Measurements from ENCODE around the gene FOXP4.

Gene FOXP4

GRCh38 chr6:41626022-41626421, 79.8 kb downstream of the FOXP4 start:
- no peak for DNase-seq (ENCODE audit: low read depth)

DNA sequence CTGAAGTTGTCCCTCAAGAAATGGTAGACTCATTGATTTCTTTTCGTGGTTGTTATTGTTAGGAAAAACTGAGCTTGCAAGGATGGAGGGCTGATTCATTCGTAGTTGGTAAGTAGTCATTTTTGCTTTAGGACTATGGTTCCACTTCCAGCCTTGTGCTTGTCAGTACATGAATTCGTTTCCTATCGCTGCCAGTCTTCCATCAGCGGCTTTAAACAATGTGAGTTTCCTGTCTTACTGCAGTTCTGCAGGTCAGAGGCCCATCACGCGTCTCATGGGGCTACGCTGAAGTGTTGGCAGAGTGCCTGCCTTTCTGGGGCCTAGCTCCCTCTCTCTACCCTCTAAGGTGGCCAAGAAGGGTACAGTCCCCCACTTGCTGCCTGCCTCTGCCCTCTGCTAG, 80.7 kb downstream of the FOXP4 start:
- no peak for DNase-seq (ENCODE audit: low read depth)

- DNase-seq (ENCODE audit: low read depth): no peak
Measured at GRCh38 chr6:41629128-41629527, 82.9 kb downstream of the FOXP4 start.

- no peak for DNase-seq (ENCODE audit: low read depth)
Measured at GRCh38 chr6:41630069-41630468, 83.9 kb downstream of the FOXP4 start.

DNA sequence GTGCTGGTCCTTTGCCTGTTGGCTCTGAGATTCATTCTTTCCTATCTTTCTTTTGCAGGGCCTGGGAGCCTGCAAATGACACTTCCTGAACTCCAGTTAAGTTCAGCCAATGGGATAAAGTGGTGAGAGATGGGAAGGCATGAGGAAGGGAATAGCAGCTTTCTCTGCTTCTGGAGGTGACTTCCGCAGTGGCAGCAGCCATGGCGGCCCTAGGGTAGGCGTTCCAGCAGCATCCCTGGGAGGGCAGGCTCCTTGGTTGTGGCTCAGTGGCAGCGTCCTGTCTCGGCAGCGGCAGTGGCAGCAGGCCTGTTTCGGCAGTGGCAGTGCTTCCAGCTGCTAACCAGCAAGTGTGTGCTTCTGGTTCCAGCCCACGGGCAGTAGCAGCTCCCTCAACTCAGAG, 84.8 kb downstream of the FOXP4 start:
- no peak for DNase-seq (ENCODE audit: low read depth)

DNA sequence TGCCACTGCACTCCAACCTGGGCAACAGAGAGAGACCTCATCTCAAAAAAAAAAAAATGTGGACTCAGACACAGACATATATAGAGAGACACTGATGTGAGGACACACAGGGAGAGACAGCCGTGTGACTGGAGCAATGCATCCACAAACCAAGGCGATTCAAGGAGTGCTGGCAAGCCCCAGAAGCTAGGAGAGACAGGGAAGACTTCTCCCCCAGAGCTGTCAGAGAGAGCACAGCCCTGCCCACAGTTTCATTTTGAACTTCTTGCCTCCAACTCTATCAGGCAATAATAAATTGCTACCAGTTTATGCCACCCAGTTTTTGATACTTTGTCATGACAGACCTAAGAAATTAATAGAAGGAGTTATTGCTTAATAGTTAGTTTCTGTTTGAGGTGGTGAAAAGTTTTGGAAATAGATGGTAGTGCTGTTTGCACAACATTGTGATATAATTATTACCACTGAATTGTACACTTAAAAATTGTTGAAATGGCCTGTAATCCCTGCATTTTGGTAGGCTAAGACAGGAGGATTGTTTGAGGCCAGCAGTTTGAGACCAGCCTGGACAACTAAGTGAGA, 87.0 kb downstream of the FOXP4 start:
- DNase-seq (ENCODE audit: low read depth): no peak

DNA sequence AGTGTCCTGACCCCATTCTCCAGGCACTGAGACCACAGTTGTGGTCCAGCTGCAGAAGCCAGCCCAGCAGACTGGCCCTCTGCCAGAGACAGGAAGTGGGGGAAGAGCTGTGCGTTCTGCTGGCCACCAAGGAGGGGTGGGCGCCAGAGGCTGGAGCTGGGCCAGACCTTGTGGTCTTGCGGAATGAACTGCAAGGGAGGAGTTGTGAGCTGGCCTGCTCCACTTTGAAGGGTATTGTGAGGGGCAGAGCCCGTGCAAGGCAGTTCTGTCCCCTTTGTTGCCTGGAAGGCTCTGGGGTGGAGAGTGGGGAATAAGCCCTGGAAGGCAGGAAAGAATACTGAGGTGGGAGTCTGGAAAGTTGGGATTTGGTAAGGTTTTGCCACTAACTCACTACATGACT, 88.5 kb downstream of the FOXP4 start:
- no peak for DNase-seq (ENCODE audit: low read depth)

DNA sequence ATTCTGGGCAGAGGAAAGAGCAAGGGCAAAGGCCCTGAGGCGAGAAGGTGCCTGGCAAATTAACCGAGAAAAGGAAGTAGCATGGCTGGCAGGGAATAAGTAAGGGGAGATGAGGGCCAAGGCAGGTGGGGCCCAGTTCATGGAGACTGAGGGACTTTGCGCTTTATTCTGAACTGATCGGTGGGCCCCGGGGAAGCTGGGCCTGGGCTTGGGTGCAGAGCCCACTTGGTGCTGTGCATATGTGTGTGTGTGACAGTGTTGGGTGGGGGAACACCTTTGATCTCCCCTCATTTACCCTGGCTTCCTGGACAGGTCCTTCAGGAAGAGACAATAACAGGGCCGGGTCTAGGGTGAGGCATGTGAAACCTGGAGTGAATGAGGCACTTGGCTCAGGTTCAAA, 89.2 kb downstream of the FOXP4 start:
- DNase-seq (ENCODE audit: low read depth): no peak

- DNase-seq (ENCODE audit: low read depth): no peak
Measured at GRCh38 chr6:41636833-41637193, 90.6 kb downstream of the FOXP4 start.

DNA sequence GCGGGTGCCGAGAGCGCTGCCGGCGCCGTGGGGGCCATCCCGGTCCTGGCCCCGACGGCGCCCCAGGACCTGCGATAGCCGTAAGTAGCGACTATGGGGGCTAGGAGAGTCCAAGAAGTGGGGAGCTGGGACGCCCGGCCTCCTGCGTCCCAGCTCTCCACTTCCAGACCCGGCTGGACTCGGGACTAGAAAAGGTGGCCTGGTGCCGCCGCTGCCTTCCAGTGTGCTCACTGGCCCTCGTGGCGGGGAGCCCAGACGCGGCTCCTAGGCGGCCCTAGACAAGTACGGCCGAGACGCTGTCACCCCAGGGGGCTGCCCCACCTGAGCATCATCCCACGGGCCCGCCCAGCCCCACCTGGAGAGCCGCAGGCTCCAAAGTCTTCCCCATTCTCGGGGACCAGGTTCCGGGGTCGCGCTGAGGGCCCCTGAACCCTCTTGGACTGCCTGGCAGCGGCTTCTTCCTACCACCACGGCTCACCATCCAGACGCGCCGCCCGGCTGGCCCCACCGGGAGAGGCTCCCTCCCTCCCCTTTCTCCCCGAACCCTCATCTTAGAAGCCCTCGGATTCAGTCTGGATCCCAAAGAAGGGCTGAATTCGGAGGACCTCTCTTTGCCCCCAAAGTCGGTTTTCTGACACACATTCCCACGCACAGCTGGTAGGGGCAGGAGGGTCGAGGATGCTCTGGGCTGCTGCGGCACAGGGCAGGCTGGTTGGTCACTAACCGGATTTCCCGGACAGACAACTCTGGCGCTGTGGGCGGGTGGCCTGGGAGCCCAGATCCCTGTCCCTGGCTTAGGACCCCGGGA, 91.2 kb downstream of the FOXP4 start:
- no peak for DNase-seq (ENCODE audit: low read depth)

DNA sequence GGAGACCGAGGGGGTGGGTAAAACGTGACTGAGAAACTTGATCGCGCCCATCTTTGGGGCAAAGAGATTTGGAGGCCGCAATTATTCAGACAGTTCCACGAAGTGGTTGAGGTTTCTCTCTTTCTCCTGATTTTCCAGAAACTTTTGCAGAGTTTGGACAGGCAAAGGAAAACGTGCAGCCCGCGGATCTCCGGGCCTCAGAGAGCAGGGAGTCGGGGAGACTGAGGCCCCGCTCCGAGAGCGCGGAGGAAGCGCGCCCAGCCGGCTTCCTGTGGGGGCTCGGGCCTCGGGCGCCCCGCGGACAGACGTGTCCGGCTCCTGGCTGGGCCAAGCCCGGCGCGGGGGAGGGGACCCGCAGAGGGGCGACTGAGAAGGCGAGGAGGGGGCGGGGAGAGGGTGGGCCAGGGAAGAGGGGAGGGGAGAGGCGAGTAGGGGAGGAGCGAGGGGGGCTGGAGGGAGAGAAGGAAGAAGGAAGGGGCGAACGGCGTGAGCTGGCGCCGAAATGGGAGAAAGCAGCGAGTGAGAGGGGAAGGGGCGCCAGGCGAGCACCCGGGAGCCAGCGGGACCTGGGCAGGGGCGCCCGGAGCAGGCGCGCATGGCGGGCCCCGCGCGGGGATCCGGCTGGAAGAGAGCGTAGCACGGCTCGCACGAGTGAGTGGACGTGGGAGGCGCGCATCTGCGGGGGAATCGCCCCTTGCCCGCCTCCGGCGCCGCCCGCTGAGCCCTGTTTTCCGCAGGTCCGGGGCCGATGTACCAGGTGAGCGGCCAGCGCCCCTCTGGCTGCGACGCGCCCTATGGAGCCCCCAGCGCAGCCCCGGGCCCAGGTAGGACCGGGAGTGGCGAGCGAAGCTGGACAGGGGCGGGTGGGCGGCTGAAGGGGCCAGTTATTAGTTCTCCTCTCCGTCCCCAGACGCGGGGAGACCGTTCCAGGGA, 92.1 kb downstream of the FOXP4 start, which contains the start of gene MDFI:
Gene MDFI, plus strand, starts transcription at position 467 of the 933 bp plus-strand sequence. Its CDS starts 282 bp downstream, at position 749.
- DNase-seq (ENCODE audit: low read depth): no peak

GRCh38 chr6:41638935-41639808, 93.0 kb downstream of the FOXP4 start:
- DNase-seq (ENCODE audit: low read depth): no peak

DNA sequence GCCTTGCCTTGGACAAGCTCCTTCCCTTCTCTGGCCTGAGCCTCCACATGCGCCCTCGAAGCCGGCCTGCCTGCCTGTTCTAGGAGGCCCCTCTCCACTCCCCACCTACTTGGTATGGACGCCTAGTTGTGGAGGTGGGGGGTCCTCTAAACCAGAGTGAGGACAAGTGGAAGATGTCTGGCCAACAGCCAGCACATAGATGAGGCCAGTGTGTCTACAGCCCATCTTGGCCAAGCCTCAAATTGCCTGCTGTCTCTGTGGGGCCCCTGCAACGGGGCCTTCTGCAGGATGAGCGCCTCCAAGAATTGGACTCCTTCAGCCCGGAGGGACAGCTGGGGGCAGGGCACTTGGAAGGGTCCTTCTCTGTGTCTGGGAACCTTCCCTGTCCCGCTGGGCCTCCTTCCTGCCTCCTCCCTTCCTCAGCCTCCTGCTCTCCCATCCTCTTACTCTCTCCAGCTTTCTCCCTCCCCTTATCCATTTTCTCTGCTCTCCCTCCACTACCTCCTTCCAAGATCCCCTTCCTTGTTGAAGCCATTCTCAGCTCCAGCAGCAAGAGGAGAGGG, 93.7 kb downstream of the FOXP4 start:
- no peak for DNase-seq (ENCODE audit: low read depth)

DNA sequence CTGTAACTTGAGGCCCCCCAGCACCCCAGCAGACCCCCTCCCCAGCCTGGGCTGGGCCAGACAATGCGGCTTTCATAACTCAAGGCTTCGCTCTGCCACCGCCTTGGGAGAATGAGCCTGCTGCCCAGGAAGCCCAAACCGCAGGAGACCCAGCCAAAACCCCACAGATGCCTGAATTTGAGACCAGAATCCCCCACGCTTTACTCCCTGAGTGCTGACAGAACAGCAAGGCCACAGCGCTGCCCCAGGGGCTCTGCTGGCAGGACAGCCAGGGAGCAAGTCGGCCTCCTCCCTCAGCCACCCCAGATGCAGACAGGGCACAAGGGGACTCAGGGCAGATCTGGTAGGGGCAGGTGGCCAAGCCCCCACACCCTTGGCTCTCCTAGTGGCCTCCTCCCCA, 94.2 kb downstream of the FOXP4 start:
- DNase-seq (ENCODE audit: low read depth): no peak

GRCh38 chr6:41641352-41641925, 95.3 kb downstream of the FOXP4 start:
- DNase-seq (ENCODE audit: low read depth): no peak

GRCh38 chr6:41642090-41642959, 96.1 kb downstream of the FOXP4 start:
- no peak for DNase-seq (ENCODE audit: low read depth)

GRCh38 chr6:41642960-41643898, 97.0 kb downstream of the FOXP4 start:
- no peak for DNase-seq (ENCODE audit: low read depth)

GRCh38 chr6:41643899-41644269, 97.7 kb downstream of the FOXP4 start:
- DNase-seq (ENCODE audit: low read depth): no peak

- no peak for DNase-seq (ENCODE audit: low read depth)
Measured at GRCh38 chr6:41644297-41644879, 98.2 kb downstream of the FOXP4 start.
